GM19467 (cell line): ENCODE data around the gene NFIB.

ENCODE experiments used
- ATAC-seq: cut with Tn5 transposase; IDR thresholded peaks from one replicate; pipeline ENCODE4 v1.9.1; 2021; ENCODE audit warnings: mild to moderate bottlenecking, moderate library complexity; ENCODE audit not compliant: unreplicated experiment

NFIB gene

GRCh38 chr9:14307989-14308852 is 5.7 kb downstream of the NFIB start:
- ATAC-seq, result no peak

GRCh38 chr9:14306672-14307660 is 7.0 kb downstream of the NFIB start:
- no peak for ATAC-seq

GRCh38 chr9:14306188-14306587 is 7.8 kb downstream of the NFIB start:
- no peak for ATAC-seq

- ATAC-seq, result no peak
Measured at GRCh38 chr9:14304259-14304658, 9.7 kb downstream of the NFIB start.

- no peak for ATAC-seq
Measured at GRCh38 chr9:14303521-14303920, 10.4 kb downstream of the NFIB start.

GRCh38 chr9:14303100-14303499 is 10.8 kb downstream of the NFIB start:
- ATAC-seq, result no peak

DNA sequence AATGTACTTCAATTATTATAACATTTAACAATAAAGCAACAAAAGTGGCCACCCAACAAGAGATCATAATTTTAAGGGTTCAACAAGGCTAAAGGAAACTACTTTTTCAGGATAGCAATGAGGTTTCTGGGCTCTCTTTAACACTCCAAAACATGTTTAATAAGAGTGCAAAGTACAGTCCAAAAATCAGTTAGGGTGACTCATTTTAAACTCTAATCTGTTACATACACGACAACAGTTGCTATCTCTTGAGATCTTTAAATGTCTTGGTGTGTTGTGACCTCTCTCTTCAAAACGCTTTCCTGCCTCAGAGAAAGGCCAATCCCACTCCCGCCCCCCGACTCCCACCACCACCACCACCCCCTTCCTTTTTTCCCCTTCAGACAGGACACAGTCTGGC is 11.5 kb downstream of the NFIB start:
- no peak for ATAC-seq

GRCh38 chr9:14301583-14302021 is 12.3 kb downstream of the NFIB start:
- no peak for ATAC-seq

GRCh38 chr9:14301006-14301405 is 12.9 kb downstream of the NFIB start:
- ATAC-seq, result no peak

GRCh38 chr9:14300588-14300987 is 13.4 kb downstream of the NFIB start:
- ATAC-seq, result no peak

- ATAC-seq, result no peak
Measured at GRCh38 chr9:14300040-14300439, 13.9 kb downstream of the NFIB start.

- ATAC-seq, result no peak
Measured at GRCh38 chr9:14298601-14299022, 15.3 kb downstream of the NFIB start.

DNA sequence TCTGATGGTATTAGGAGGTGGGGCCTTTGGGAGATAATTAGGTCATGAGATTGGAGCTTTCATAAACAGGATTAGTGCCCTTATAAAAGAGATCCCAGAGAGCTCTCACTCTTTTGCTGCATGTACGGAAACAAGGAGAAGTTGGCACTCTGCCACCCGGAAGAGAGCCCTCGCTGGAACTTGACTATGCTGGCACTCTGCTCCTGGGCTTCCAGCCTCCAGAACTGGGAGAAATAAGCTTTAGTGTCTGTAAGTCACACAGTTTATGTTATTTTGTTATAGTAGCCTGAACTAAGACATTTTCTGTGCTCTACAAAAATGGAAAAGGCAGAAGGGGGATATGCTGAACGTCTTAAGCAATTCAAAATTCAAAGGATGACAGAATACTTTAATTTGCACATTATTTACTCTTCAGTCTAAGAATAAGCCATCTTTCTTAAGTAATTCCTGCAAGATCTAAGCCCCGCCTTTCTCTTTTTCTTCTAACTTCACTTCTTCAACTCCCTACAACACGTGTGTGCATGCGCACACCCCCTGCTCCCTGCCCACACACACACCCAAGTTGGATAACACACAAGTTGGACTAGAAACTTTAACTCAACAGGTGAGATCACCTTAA is 17.3 kb downstream of the NFIB start:
- ATAC-seq, result no peak

- no peak for ATAC-seq
Measured at GRCh38 chr9:14294659-14295058, 19.3 kb downstream of the NFIB start.

- no peak for ATAC-seq
Measured at GRCh38 chr9:14293801-14294200, 20.1 kb downstream of the NFIB start.

DNA sequence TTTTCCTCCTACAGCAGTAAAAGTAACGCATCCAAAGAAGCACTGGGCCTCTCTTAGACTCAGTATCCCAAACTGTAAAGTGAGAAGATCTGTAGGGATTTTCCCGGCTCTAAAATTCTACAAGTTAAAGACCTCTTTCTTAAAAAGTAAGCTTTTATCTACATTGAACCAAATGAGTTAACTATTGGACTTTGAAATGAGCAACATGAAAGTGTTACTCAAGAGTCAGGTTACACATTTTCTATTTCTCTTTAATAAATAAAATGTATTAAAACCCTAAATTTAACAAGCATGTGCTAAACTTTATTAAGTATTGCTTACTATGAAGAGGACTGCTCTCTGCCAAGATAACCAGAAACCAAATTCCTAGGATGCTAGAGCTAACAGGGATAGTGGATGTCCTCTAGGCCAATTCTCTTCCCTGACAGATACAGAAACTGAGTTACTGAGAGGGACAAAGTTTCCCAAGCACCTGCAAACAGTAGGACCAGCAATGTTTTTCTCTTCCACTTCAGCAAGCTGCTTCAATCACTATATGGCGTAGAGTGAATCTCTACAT is 21.7 kb downstream of the NFIB start:
- ATAC-seq, result no peak

DNA sequence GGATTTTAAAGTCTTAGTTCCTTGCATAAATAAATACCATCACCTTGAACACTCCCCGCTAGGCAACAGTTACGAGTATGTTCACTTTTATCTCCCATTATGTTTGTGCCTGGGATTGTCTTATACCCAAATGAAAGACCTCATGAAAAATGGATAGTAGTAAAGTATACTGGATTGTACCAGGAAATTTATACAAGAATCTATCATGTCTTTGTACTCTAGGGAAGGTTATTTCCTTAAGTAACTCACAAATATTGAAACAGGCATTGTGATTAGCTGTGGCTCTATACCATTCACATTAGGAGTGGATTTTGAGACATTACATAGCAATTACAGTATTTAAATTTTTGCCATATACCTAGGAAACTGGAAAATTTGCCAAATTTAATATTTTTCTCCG is 24.0 kb downstream of the NFIB start:
- ATAC-seq, result no peak

- no peak for ATAC-seq
Measured at GRCh38 chr9:14288433-14288832, 25.5 kb downstream of the NFIB start.

GRCh38 chr9:14286121-14286520 is 27.8 kb downstream of the NFIB start:
- no peak for ATAC-seq

DNA sequence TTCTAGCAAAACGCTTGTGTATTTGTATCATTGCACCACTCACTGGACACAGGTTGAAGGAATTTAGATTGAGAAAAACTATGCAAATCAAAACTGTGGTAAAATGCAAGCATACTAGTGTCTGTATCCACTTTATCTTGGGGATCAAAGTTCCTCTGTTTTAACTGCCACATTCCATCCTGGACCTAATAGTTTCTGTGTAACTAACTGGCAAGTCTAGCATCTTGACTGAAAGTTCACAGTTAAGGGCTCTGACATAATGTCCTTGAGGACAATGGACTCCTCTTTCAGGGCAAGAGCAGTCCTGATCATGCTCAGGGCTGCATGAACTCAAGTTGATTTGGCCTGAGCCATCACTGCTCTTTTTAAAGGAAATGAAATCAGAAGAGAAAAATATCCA is 30.7 kb downstream of the NFIB start:
- no peak for ATAC-seq

DNA sequence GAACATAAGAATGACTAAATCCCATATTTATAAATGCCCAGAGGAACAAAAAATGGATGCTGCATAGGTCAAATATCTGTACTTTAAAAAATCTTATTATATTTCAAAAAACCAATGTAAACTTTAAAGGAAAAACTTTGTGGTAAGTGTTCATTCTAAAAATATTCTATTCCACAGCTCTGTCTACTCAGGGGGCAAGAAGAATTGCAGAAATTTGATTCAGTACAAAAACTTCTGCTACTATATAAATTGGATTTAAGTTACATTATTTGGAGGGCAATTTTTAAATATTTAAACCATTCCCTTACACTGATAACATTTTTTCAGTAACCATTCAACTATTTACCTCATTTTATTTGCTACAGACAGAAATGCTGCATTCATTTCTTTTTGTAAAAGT is 32.1 kb downstream of the NFIB start:
- ATAC-seq, result no peak
